Cardiac fibroblast (primary cell): Measurements from ENCODE around the gene IVNS1ABP.
A peak's percentile ranks its signal among the peaks of the same experiment; 100 is the strongest.
"Not testable (repeated sequence)": the region's sequence is repeated elsewhere in the genome, so short reads cannot be mapped to it uniquely, and the experiment has no call there.

ENCODE experiments used
- DNase-seq, 2 donors: peaks; one replicate each; pipeline versions ENCODE4 v3.0.0 to v3.0.0-alpha.2; 2010; ENCODE audit warnings: low read depth in 2 of 2
- H3K4me3 ChIP-seq, 2 donors: replicated peaks in 1 of 2; 1 replicate in 1 of 2; 2 replicates in 1 of 2; pipeline ENCODE4 v1.5.1; 2011; ENCODE audit warnings: low read depth in 2 of 2, low read length in 2 of 2, mild to moderate bottlenecking in 2 of 2, moderate library complexity in 1 of 2
- CTCF ChIP-seq: IDR thresholded peaks from one replicate; pipeline ENCODE4 v1.5.1; 2011; ENCODE audit warnings: low read depth, mild to moderate bottlenecking, low read length, inconsistent platforms

The IVNS1ABP gene

GRCh38 chr1:185262151-185262550, 54.9 kb downstream of the IVNS1ABP start:
- DNase-seq = no peak
- H3K4me3 ChIP-seq = no peak overlapping the region
- TF ChIP-seq CTCF = no peak

DNA sequence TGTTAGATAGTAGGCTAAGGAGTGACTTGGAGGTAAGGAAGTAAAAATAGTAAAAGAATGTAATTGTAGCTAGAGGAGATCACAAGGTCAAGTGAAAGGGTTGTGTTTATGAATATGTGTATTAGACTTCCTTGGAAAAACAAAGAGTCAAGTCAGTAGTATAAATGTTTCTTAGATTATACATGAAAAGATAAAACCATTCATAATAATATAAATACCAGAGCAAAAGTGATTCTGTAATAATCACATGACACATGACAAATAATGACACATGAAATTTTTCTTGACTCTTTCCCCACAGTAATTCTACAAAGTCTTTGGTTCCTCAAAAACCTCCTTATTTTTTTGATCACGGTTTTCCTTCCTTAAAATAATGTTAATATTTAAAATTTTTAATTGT, 56.4 kb downstream of the IVNS1ABP start:
- H3K4me3 ChIP-seq = no peak overlapping the region
- peak in 1 of 2 donors; percentile 26 for DNase-seq
- no peak for TF ChIP-seq CTCF

DNA sequence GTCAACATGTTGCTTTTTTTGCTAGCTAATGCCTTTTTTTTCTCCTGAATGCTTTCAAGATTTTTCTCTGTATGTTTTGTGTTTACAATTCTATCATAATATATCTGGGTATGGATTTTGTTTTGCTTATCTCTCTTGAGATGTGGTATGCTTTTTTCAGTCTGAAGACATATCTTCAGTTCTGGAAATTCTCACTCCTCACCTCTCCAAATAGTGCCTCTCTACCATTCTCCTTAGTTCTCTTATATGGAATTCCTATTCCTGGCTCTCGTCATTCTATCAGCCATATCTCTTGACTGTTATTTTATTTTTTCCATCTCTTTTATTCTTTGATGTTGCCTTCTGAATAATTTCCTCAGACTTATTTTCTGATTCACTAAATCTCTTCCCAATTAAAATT, 58.4 kb downstream of the IVNS1ABP start:
- no peak overlapping the region for H3K4me3 ChIP-seq
- no peak for DNase-seq
- TF ChIP-seq CTCF = no peak

DNA sequence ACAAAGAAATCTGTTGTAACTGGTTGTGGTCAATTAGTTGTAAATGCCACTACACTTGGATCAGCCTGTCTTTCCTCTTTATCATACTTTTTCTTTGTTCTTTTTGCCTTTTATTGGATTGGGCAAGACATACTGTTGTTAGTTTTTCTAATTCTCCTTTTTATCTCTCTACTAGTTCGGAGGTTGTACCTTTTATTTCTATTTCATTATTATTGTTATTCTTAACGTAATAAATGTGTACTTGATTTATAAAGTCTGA, 59.2 kb downstream of the IVNS1ABP start:
- no peak for TF ChIP-seq CTCF
- peak; percentile 21 to 68 for DNase-seq
- no peak overlapping the region for H3K4me3 ChIP-seq

GRCh38 chr1:185257116-185257949, 59.7 kb downstream of the IVNS1ABP start:
- DNase-seq, H3K4me3 ChIP-seq: not testable (repeated sequence)

DNA sequence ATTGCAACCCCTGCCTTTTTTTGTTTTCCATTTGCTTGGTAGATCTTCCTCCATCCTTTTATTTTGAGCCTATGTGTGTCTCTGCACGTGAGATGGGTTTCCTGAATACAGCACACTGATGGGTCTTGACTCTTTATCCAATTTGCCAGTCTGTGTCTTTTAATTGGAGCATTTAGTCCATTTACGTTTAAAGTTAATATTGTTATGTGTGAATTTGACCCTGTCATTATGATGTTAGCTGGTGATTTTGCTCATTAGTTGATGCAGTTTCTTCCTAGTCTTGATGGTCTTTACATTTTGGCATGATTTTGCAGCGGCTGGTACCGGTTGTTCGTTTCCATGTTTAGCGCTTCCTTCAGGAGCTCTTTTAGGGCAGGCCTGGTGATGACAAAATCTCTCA, 61.4 kb downstream of the IVNS1ABP start:
- H3K4me3 ChIP-seq = not testable (repeated sequence)

GRCh38 chr1:185252404-185252803, 64.6 kb downstream of the IVNS1ABP start:
- not testable (repeated sequence) for DNase-seq, H3K4me3 ChIP-seq

More for the DNA sequence above, 61.4 kb downstream of the IVNS1ABP start:
- DNase-seq = not testable (repeated sequence)

- DNase-seq, H3K4me3 ChIP-seq: not testable (repeated sequence)
Measured at GRCh38 chr1:185251928-185252327, 65.1 kb downstream of the IVNS1ABP start.

- no peak for DNase-seq
- H3K4me3 ChIP-seq = no peak overlapping the region
- no peak for TF ChIP-seq CTCF
Measured at GRCh38 chr1:185250063-185250462, 67.0 kb downstream of the IVNS1ABP start.
